H1 (cell line): Measurements from ENCODE around the gene ADCY6. TPM values are rescaled to one million over a fixed set of nuclear protein-coding genes. Genes with fewer than 3 reads are reported as not detected.

Experiments
- CREB1 ChIP-seq: IDR thresholded peaks from 2 replicates; pipeline ENCODE4 v1.6.1; 2012; ENCODE audit warnings: inconsistent platforms
- E2F6 ChIP-seq: IDR thresholded peaks from 2 replicates; pipeline ENCODE4 v1.6.1; 2012; ENCODE audit warnings: inconsistent platforms
- FOSL1 ChIP-seq: IDR thresholded peaks from 2 replicates; pipeline ENCODE4 v1.6.1; 2011; ENCODE audit warnings: mild to moderate bottlenecking, low read depth, low read length, moderate library complexity; ENCODE audit not compliant: insufficient read depth
- ZNF274 ChIP-seq: IDR thresholded peaks from 2 replicates; pipeline ENCODE4 v1.7.0; 2012; ENCODE audit warnings: low read length, borderline replicate concordance; ENCODE audit errors: extremely low read depth
- polyA plus RNA-seq, 7 experiments: library from polyadenylated mRNA; depleted of rRNA in 3 of 7; stranded (reverse) in 5 of 7; unstranded in 2 of 7; fragments of >200 nt in 5 of 7; fragments of 200-250 nt in 2 of 7; gene quantifications; 1 replicate in 5 of 7; 2 replicates in 1 of 7; 4 replicates in 1 of 7; pipeline versions ENCODE4 v1.2.1 to v1.2.3, GENCODE V29; 2011 to 2013; ENCODE audit warnings: missing spikeins in 2 of 7, mixed read lengths in 2 of 7
- total RNA-seq: library from RNA; stranded (reverse); fragmentation: NEBNext Ultra II Directional; extraction: Animal tissue kit (Norgen Biotek cat#: 25700); gene quantifications from 2 replicates; pipeline ENCODE4 v1.2.1, GENCODE V29; 2021

ADCY6 gene
- total and polyA plus RNA-seq, 2 of the 8 experiments (the other 6 are each of a cell fraction or from before 2014, with no cell fraction given): 11.7 to 17.5 TPM

GRCh38 chr12:48774516-48774915, 14.4 kb downstream of the ADCY6 start (continued):
- TF ChIP-seq E2F6 (no peak), CREB1 (no peak), ZNF274 (no peak), FOSL1 (no peak)
- TF ChIP-seq, all 59 proteins: peak for 0
